ENCODE data around the gene FASLG. TPM values are rescaled to one million over a fixed set of nuclear protein-coding genes. Genes with fewer than 3 reads are reported as not detected.

The FASLG gene
- total RNA-seq (not detected in 2 replicates), polyA plus RNA-seq (not detected in 2 replicates)

GRCh38 chr1:172658871-172659453, at the start of gene FASLG:
FASLG (plus strand) TSS chr1:172659103; CDS start chr1:172659202, 99 bp downstream.
- Histone ChIP-seq H3K9me2 (replicated peaks; ENCODE audit: insufficient read depth) (no peaks in the 10 kb centered on the region), H3K4me1 (ENCODE audit: insufficient read depth) (no peaks in the 10 kb centered on the region), H4K20me1 (ENCODE audit: insufficient read depth, poor library complexity, severe bottlenecking) (no peaks in the 10 kb centered on the region), H3K36me3 (replicated peaks; ENCODE audit: insufficient read depth, low read depth) (no peaks in the 10 kb centered on the region), H3K27me3 (no peaks in the 10 kb centered on the region), H3K4me3 (no peak within 1 kb of the TSS), H3K79me2 (no peaks in the 10 kb centered on the region), H3K9me3 (ENCODE audit: low read depth) (no peaks in the 10 kb centered on the region), H2AFZ (no peak within 1 kb of the TSS), H3K27ac (no peak within 1 kb of the TSS), H3K4me2 (no peak within 1 kb of the TSS)
- no peak for DNase-seq (ENCODE audit: low spot score)
- 96% methylated on average over 11 of the region's 11 CpGs for WGBS (ENCODE audit: low lambda C conversion rate, missing lambda C conversion rate)
- no peak for TF ChIP-seq EZH2 (IDR thresholded peaks at IDR 0.05; ENCODE audit: borderline replicate concordance)
- TF ChIP-seq CTCF (IDR thresholded peaks at IDR 0.05; ENCODE audit: poor library complexity), result no peak
- TF ChIP-seq EZH2phosphoT487 (IDR thresholded peaks at IDR 0.05; ENCODE audit: low read depth, severe bottlenecking, unreplicated experiment), result no peak

- no peaks in the 10 kb centered on the region for H3K9me3 ChIP-seq (ENCODE audit: low read depth)
- no peaks in the 10 kb centered on the region for H3K79me2 ChIP-seq
- WGBS (ENCODE audit: low lambda C conversion rate, missing lambda C conversion rate), result 97% methylated on average over 3 of the region's 3 CpGs
- H3K27me3 ChIP-seq, result no peaks in the 10 kb centered on the region
- DNase-seq (ENCODE audit: low spot score), result no peak
- TF ChIP-seq EZH2 (IDR thresholded peaks at IDR 0.05; ENCODE audit: borderline replicate concordance) (no peak), EZH2phosphoT487 (IDR thresholded peaks at IDR 0.05; ENCODE audit: low read depth, severe bottlenecking, unreplicated experiment) (no peak), CTCF (IDR thresholded peaks at IDR 0.05; ENCODE audit: poor library complexity) (peak; percentile 39)
- H3K4me1 ChIP-seq (ENCODE audit: insufficient read depth), result peaks cover 12% of the 10 kb centered on the region
- H2AFZ ChIP-seq, result no peak overlapping the region
- no peaks in the 10 kb centered on the region for H3K9me2 ChIP-seq (replicated peaks; ENCODE audit: insufficient read depth)
- no peaks in the 10 kb centered on the region for H3K36me3 ChIP-seq (replicated peaks; ENCODE audit: insufficient read depth, low read depth)
- no peak overlapping the region for H3K27ac ChIP-seq
- H3K4me3 ChIP-seq, result no peak overlapping the region
- no peaks in the 10 kb centered on the region for H4K20me1 ChIP-seq (ENCODE audit: insufficient read depth, poor library complexity, severe bottlenecking)
- H3K4me2 ChIP-seq, result no peak overlapping the region
Observed at GRCh38 chr1:172609528-172609927, 49.4 kb upstream of the FASLG start.

GRCh38 chr1:172612478-172612877, 46.4 kb upstream of the FASLG start:
- TF ChIP-seq EZH2 (IDR thresholded peaks at IDR 0.05; ENCODE audit: borderline replicate concordance) (no peak), EZH2phosphoT487 (IDR thresholded peaks at IDR 0.05; ENCODE audit: low read depth, severe bottlenecking, unreplicated experiment) (no peak), CTCF (IDR thresholded peaks at IDR 0.05; ENCODE audit: poor library complexity) (no peak)
- no peaks in the 10 kb centered on the region for H3K36me3 ChIP-seq (replicated peaks; ENCODE audit: insufficient read depth, low read depth)
- H3K27ac ChIP-seq, result no peak overlapping the region
- 96% methylated on average over 2 of the region's 2 CpGs for WGBS (ENCODE audit: low lambda C conversion rate, missing lambda C conversion rate)
- no peak overlapping the region for H2AFZ ChIP-seq
- H3K4me1 ChIP-seq (ENCODE audit: insufficient read depth), result peaks cover 9% of the 10 kb centered on the region
- no peaks in the 10 kb centered on the region for H3K27me3 ChIP-seq
- no peaks in the 10 kb centered on the region for H3K9me2 ChIP-seq (replicated peaks; ENCODE audit: insufficient read depth)
- no peak for DNase-seq (ENCODE audit: low spot score)
- H3K4me3 ChIP-seq, result no peak overlapping the region
- H3K4me2 ChIP-seq, result no peak overlapping the region
- H3K9me3 ChIP-seq (ENCODE audit: low read depth), result no peaks in the 10 kb centered on the region
- H4K20me1 ChIP-seq (ENCODE audit: insufficient read depth, poor library complexity, severe bottlenecking), result no peaks in the 10 kb centered on the region
- H3K79me2 ChIP-seq, result no peaks in the 10 kb centered on the region

All from hepatocyte (in vitro differentiated cells).